NCI-H128 (cell line): ENCODE results near the gene WSCD2.

ENCODE experiments used
- DNase-seq: peaks from one replicate; lab custom pipeline; 2025; ENCODE audit not compliant: unreplicated experiment; lab: John Stamatoyannopoulos, UW

The WSCD2 gene

GRCh38 chr12:108126212-108126611, 2.9 kb upstream of the WSCD2 start:
- no peak for DNase-seq

DNA sequence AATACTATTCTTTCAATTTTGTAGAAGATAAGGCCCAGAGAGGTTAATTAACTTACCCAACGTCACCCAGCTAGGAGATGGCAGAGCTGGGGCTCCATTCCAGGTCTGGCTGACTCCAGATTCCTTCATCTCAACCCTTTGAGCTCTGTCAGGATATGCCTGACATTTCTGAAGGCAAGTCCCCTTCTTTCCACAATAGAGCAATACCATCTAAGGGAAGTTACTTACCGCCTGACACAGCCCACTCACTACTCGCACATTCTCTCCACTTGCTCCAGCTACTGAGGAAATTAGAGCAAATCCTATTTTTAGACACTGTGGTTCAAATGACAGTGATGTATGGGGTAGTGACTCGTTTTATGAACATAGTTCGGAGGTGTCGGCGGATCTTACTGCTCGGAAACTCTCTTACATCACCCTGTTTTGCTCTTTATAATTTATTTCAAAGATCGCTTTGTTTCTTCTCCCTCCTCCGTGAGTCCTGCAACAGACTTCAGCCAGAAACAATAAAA, 2.0 kb upstream of the WSCD2 start:
- no peak for DNase-seq

GRCh38 chr12:108127654-108128053, 1.4 kb upstream of the WSCD2 start:
- no peak for DNase-seq

DNA sequence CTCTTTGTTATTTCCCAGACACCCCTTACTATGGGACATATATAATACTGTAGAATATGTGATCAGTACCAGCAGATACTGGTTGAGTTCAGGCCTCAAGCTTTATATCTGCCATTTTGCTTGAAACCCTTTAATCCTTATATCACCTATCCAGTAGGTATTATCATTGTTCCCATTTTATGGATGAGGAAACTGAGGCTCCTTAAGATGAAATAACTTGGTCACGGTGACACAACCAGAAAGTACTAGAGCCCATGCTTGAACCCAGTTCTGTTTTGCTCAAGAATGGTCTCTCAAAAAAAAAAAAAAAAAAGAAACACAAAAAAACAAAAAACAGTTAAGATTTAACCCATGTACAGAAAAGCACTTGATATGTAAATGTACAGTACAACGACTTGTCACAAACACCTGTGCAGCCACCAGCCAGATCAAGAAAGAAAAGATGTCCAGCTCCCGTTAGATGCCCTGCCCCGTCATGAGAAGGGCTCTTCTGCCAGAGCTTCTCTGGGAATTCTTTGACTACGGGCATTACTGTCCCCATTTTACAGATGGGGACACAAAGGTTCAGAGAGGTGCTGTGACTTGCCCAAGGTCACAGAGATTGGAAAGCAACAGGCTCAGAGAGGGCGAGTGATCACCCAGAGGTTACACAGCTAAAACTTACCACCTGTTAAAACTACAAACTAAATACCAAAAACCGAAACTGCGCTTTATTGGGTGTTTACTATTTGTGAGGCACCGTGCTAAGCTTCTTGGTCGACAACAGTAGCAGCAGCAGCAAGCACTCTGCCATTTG, 669 bp upstream of the WSCD2 start:
- DNase-seq: no peak

GRCh38 chr12:108131035-108131434, 1.9 kb downstream of the WSCD2 start:
- no peak for DNase-seq

DNA sequence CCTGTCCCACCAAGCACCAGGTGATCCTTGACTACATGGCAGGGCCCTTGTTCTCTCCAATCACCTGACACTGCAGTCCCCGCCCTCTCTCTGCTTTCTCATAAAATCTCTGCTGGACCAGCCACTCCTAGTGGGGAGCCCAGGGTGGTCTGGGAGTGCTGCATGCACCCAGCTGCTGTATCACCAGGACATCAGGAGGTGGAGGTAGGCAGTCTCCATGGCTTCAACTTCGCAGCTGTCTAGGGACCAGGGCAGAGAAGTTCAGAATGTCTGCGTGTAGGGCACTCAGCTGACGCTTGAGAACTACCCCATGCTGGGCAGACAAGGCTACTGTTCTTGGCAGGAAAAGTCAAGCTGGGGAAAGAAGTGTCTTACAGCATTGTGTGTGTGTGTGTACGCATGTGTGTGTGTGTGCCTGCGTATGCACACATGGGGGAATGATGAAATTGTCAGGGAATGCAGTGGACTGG, 2.6 kb downstream of the WSCD2 start:
- no peak for DNase-seq

GRCh38 chr12:108133482-108133881, 4.4 kb downstream of the WSCD2 start:
- DNase-seq: no peak

DNA sequence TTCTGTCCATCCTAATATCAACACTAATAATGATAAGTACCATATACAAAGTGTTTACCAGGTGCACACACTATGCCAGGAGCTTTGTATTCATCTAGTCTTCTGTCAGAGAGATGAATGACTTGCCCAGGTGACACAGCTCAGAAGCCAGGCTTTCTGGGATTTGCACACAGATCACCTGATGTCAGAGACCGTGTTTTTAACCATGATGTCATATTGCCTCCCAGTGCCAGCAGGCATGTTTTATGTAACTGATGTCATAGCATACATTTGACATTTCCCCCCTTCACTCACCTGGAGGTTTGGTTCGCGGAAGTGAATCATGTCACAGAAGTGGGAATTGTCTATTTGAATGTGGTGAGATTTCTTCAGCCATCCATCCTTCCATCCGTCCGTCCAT, 5.7 kb downstream of the WSCD2 start:
- DNase-seq: no peak

- DNase-seq: no peak
Observed at GRCh38 chr12:108135627-108136026, 6.5 kb downstream of the WSCD2 start.

- no peak for DNase-seq
Observed at GRCh38 chr12:108136697-108137096, 7.6 kb downstream of the WSCD2 start.

DNA sequence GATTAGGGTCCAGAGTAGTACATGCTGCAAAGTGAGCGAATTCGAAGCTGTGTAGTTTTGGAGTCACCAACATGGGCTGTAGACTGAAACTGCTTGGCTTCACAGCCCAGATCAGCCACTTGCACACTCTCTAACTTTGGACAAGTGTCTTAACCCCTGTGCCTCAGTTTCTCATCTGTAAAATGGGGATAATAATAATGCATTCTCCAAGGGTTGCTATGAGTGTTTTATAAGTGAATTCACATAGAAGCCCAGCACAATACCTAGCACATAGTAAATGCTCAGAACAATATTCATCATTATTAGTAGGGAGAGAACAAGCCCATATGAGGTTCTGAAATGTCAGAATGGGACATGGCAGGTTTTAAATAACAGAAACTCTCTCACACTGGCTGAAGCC, 10.4 kb downstream of the WSCD2 start:
- no peak for DNase-seq

- DNase-seq: no peak
Observed at GRCh38 chr12:108140501-108140900, 11.4 kb downstream of the WSCD2 start.

- no peak for DNase-seq
Observed at GRCh38 chr12:108141600-108142130, 12.6 kb downstream of the WSCD2 start.

- no peak for DNase-seq
Observed at GRCh38 chr12:108143144-108143543, 14.1 kb downstream of the WSCD2 start.

GRCh38 chr12:108144080-108144479, 15.0 kb downstream of the WSCD2 start:
- no peak for DNase-seq

- no peak for DNase-seq
Observed at GRCh38 chr12:108145011-108145410, 15.9 kb downstream of the WSCD2 start.

DNA sequence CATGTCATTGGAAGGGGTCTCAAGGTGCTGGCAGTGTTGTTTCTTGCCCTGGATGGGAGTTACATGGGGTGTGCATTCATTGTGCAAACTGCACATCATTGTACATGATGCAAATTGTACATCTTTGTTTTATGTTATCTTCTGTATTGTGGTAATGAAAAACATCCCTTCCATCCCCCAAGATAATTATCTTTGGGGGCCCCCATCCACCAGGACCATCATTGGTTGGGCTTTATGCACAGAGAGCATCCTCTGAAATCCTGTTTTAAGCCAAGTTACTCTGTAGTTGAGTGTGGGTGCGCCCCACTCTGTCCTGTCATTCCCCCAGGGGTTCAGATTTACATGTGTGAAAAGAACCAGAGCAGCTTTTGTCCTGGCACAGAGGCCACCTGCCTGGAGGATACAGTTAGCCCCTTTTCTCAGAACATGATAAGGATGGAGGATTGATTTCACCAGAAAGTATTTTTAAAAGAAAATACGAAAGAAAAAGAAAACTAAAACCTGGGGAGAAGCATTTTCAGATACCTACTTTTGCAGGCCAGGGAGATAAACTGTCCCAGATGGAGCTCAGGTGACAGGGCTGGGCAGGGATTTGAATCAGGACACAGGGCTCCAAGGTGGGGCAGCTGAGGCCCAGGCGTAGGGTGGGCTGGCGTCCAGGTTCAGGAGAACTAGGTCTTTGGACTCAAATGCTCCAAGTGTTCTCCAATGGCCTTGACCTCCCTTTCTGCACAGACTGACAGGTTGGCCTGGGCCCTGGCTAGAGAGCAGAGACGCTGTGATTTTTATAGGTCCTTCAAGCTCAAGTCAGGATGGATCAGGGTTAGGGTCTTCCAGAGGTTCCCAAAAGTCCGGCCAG, 17.2 kb downstream of the WSCD2 start:
- DNase-seq: no peak

DNA sequence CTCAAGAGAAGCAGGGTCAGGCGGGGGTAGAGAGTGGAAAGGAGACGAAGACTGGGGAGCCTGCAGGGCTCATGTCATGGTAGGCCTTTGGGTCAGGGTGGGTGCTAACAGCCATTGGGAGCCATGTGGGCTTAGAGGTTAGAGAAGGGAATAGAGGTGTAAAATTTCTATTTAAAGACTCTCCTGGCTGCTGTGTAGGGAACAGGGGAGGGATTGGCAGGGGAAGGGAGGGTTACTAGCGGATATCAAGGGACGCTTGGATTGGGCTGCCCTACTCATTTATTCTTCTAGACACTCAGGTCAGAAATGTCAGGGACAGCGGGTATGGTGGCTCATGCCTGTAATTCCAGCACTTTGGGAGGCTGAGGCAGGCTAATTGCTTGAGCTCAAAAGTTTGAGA, 18.2 kb downstream of the WSCD2 start:
- DNase-seq: no peak

- no peak for DNase-seq
Observed at GRCh38 chr12:108148521-108149074, 19.5 kb downstream of the WSCD2 start.

- DNase-seq: no peak
Observed at GRCh38 chr12:108150436-108150835, 21.3 kb downstream of the WSCD2 start.

- no peak for DNase-seq
Observed at GRCh38 chr12:108151533-108152169, 22.6 kb downstream of the WSCD2 start.
